ENCODE data around the gene ENPP6.

The ENPP6 gene

GRCh38 chr4:184102488-184102887 lies 115.2 kb downstream of the ENPP6 start:
- DNase-seq: no peak

GRCh38 chr4:184101711-184102110 lies 116.0 kb downstream of the ENPP6 start:
- no peak for DNase-seq

- peak; percentile 29 for DNase-seq
These were observed 117.3 kb downstream of the ENPP6 start for GRCh38 chr4:184100297-184100885.

- no peak for DNase-seq
These were observed 118.1 kb downstream of the ENPP6 start for GRCh38 chr4:184099535-184099966.

GRCh38 chr4:184099000-184099399 lies 118.7 kb downstream of the ENPP6 start:
- DNase-seq: no peak

GRCh38 chr4:184097815-184098214 lies 119.9 kb downstream of the ENPP6 start:
- DNase-seq: no peak

- no peak for DNase-seq
These were observed 120.5 kb downstream of the ENPP6 start for GRCh38 chr4:184097241-184097605.

- DNase-seq: no peak
These were observed 121.0 kb downstream of the ENPP6 start for GRCh38 chr4:184096561-184097240.

GRCh38 chr4:184094532-184095159 lies 123.0 kb downstream of the ENPP6 start:
- no peak for DNase-seq

GRCh38 chr4:184091986-184092385 lies 125.7 kb downstream of the ENPP6 start:
- DNase-seq: no peak

- DNase-seq: no peak
These were observed 127.1 kb downstream of the ENPP6 start for GRCh38 chr4:184090571-184090970.

- no peak for DNase-seq
These were observed 137.0 kb downstream of the ENPP6 start for GRCh38 chr4:184080674-184081073.

GRCh38 chr4:184074677-184075388 lies 142.8 kb downstream of the ENPP6 start:
- no peak for DNase-seq

GRCh38 chr4:184067931-184068554 lies 149.6 kb downstream of the ENPP6 start:
- no peak for DNase-seq

GRCh38 chr4:184066584-184067300 lies 150.9 kb downstream of the ENPP6 start:
- DNase-seq: no peak

- no peak for DNase-seq
These were observed 152.8 kb downstream of the ENPP6 start for GRCh38 chr4:184064877-184065276.

- no peak for DNase-seq
These were observed 154.9 kb downstream of the ENPP6 start for GRCh38 chr4:184062769-184063168.

GRCh38 chr4:184061582-184061981 lies 156.1 kb downstream of the ENPP6 start:
- no peak for DNase-seq

- no peak for DNase-seq
These were observed 158.6 kb downstream of the ENPP6 start for GRCh38 chr4:184059099-184059498.

GRCh38 chr4:184058026-184058425 lies 159.6 kb downstream of the ENPP6 start:
- no peak for DNase-seq

GRCh38 chr4:184056877-184057276 lies 160.8 kb downstream of the ENPP6 start:
- DNase-seq: no peak

GRCh38 chr4:184053434-184053833 lies 164.2 kb downstream of the ENPP6 start:
- no peak for DNase-seq

GRCh38 chr4:184052616-184053015 lies 165.1 kb downstream of the ENPP6 start:
- DNase-seq: no peak

Data from NCI-H1092 (cell line).